ENCODE data around the gene ISX.
"Not testable (repeated sequence)": the region's sequence is repeated elsewhere in the genome, so short reads cannot be mapped to it uniquely, and the experiment has no call there.

ISX gene

GRCh38 chr22:35065796-35066218 lies at the start of gene ISX:
ISX (plus strand) TSS chr22:35066158; CDS start chr22:35067088, 930 bp downstream.
- DNase-seq (ENCODE audit: extremely low read depth in 1 of 2, low read depth in 1 of 2): no peak

GRCh38 chr22:35016909-35017308 lies 49.0 kb upstream of the ISX start:
- DNase-seq (ENCODE audit: extremely low read depth in 1 of 2, low read depth in 1 of 2): no peak

DNA sequence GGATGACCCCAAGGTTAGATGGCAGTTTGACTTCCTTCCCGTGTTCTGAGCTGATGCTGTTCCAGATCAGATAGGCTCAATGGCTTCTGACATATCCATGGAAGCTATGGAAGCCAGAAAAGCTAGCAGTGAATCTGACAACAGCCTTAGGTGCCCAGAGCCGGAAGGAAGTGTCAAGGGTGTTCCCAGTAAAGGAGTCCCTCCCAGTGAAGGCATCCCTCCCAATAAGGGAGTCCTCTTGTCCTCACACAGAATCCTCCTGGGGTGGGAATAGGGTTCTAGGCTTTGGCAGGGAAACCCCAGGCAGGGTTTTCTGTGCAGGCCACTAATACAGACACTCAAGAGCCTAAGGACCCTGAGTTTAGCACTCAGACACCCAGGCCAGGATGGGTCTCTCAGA lies 47.0 kb upstream of the ISX start:
- no peak for DNase-seq (ENCODE audit: extremely low read depth in 1 of 2, low read depth in 1 of 2)

GRCh38 chr22:35020517-35020916 lies 45.4 kb upstream of the ISX start:
- no peak for DNase-seq (ENCODE audit: extremely low read depth in 1 of 2, low read depth in 1 of 2)

GRCh38 chr22:35021161-35021560 lies 44.8 kb upstream of the ISX start:
- DNase-seq (ENCODE audit: extremely low read depth in 1 of 2, low read depth in 1 of 2): no peak

DNA sequence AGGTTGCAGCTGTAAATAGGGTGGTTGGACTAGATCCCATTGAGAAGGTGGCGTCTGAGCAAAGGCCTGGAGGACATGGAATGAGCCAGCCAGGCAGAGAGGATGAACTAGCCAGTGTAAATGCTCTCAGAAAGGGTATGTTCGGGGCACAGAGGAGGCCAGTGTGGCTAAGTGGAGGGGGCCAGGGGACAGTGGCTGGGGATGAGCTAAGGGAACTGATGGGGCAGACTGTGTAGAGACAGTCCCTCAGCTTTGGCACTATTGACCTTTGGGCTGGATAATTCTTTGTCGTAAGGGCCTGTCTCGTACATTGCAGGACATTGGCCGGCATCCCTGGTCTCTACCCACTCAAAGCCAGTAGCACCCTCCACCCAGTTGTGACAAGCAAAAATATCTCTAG lies 43.7 kb upstream of the ISX start:
- DNase-seq (ENCODE audit: extremely low read depth in 1 of 2, low read depth in 1 of 2): no peak

DNA sequence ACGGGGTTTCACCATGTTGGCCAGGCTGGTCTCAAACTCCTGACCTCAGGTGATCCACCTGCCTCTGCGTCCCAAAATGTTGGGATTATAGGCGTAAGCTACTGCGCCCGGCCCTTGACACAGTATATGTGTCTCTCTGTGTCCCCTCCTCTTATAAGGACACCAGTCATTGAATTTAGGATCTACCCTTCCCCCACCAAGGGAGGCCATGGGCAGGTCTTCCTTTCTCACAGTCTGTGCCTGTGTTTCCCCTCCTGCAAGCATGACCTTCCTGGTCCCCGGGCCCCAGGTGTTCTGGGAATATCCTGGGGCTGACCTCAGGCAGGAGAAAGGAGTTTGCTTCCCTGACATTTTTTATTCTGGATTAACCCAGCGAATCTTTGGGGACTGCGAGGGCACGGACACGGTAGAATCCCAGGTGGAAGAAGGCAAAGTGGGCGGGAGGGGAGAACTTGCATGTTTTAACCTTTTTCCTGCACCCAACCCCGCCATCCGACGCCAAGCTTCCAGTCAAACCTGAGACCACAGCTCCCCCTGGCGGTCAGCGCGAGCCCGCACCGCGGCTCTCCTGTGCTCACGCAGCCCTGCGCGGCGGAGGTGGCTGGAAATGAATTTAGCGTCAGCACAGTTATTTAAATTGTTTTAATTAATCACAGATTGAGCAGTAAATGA lies 42.1 kb upstream of the ISX start:
- peak; percentile 13 to 28 for DNase-seq (ENCODE audit: extremely low read depth in 1 of 2, low read depth in 1 of 2)

DNA sequence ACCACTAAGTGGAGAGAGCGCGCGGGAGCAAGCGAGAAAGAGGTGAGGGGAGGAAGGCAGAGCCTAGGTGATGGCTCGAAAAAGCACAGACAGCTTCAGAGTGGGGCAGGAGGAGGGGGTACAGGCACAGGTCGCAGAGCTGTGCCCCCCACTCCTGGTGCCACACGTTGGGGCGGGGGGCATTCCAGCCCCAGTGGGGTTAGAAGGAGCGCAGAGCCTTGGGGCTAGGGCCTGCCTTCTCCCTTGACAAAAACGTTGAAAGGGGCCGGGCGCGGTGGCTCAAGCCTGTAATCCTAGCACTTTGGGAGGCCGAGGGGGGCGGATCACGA lies 41.6 kb upstream of the ISX start:
- no peak for DNase-seq (ENCODE audit: extremely low read depth in 1 of 2, low read depth in 1 of 2)

GRCh38 chr22:35030112-35030511 lies 35.8 kb upstream of the ISX start:
- not testable (repeated sequence) for DNase-seq (ENCODE audit: extremely low read depth in 1 of 2, low read depth in 1 of 2)

GRCh38 chr22:35032571-35032970 lies 33.4 kb upstream of the ISX start:
- DNase-seq (ENCODE audit: extremely low read depth in 1 of 2, low read depth in 1 of 2): no peak

DNA sequence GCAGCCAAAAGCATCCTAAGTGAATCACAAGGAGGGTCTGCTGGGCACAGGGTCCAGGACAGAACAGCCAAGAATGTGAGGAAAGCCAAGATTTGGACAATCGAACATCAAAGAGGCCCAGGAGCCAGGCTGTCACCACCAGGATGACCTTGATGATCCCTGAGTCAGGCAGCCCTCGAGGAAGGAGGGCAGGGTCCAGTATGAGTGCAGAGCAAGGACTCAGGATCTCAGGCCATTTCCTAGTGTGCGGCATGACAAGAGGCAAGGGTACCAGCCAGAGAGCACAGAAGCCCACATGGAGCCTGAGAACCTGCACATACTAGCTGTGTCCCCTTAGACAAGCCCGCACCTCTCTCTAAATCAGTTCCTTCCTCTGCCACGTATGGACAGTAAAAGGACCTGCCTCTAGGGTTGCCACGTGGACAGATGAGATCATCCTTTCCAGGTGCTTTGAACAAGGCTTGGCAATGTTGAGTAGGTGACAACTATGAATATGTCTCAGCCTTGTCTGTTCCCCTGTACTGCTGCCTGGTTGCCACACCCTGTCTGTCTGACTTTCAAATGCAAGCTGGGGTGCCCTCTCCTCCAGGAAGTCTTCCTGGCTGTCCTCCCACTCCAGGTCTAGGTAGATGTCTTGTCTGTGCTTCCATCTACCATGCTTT lies 32.2 kb upstream of the ISX start:
- DNase-seq (ENCODE audit: extremely low read depth in 1 of 2, low read depth in 1 of 2): no peak

DNA sequence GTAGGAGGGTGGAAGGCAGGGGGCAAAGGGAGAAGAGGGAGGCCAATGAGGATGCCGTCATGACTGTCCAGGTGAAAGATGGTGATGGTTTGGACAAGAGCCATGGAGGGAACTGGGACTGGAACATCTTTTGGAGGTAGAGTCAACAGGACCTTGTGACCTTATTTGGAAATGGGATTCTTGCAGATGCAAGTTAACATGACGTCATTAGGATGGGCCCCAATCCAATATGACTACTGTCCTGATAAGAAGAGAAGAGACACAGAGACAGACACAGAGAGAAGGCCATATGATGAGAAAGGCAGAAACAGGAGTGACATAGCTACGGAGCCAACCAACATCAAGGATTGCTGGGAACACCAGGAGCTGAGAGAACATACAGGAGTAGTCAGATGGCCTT lies 31.0 kb upstream of the ISX start:
- DNase-seq (ENCODE audit: extremely low read depth in 1 of 2, low read depth in 1 of 2): no peak

DNA sequence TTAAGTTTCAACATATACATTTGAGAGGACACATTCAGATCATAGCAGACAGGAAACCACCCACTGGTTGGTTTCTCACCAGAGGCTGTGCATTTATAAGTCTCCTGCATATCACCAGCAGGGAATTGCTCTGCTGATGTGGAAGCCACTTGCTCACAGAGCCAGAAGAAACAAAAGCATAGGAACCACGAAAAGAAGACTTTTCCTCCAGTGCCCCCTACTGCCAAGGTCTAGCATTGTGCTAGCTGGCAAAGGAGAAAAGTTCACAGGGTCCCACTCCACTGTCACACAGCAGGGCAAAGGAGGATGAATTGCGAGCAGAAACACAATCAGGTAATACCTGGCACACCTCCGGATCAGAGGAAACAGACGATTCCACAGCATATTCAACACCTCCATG lies 28.9 kb upstream of the ISX start:
- DNase-seq (ENCODE audit: extremely low read depth in 1 of 2, low read depth in 1 of 2): no peak

- no peak for DNase-seq (ENCODE audit: extremely low read depth in 1 of 2, low read depth in 1 of 2)
Measured at GRCh38 chr22:35039625-35040024, 26.3 kb upstream of the ISX start.

- DNase-seq (ENCODE audit: extremely low read depth in 1 of 2, low read depth in 1 of 2): no peak
Measured at GRCh38 chr22:35043252-35043933, 22.6 kb upstream of the ISX start.

GRCh38 chr22:35043934-35044319 lies 22.0 kb upstream of the ISX start:
- DNase-seq (ENCODE audit: extremely low read depth in 1 of 2, low read depth in 1 of 2): no peak

- DNase-seq (ENCODE audit: extremely low read depth in 1 of 2, low read depth in 1 of 2): no peak
Measured at GRCh38 chr22:35044607-35045390, 21.2 kb upstream of the ISX start.

DNA sequence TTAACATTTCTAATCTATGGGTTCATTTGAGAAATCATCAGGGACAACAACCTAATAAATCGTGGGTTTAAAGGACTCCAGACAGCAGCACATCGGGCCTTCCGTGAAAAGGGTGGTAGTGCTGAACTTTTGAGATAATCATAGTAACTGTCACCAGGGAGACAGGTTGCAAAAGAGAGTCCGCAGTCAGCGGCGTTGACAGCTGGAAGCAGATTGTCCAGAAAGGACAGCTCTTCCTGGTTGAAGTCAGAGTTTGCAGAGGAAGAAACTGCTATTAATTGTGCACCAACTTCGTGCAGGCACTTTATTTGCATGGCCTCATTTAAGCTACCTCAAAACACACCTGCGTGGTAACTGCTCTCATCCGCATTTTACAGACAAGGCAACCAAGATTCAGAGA lies 20.5 kb upstream of the ISX start:
- no peak for DNase-seq (ENCODE audit: extremely low read depth in 1 of 2, low read depth in 1 of 2)

DNA sequence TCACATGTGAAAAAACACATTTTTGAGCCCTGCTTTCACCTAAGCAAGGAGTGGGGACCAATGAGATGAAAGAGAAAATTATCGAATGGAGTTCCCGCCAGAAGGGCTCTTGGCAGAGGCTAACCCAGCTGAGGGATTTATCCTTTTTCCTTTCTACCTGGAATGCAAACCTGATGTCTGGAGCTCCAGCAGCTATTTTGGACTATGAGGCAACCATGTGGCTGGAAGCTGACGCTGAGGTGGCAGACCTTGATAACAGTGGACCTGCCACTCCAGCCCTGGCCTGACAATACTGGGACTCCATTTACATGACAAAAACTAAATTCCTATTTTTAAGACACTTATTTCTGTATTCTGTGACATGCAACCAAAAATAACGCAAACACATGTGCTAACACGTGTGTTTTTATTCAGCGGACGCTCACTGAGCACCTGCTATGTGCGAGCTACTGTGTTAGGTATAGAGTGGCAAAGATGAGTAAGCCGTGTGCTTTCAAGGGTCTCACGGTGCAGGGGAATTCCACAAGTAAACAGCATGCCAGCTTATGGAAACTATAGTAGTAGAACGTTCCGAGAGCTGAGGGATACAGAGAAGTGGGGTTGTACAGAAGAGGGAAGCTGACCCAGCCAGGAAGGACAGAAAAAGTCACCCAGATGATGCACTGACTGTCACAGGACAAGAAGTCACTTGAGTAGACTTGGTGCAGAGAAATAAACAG lies 19.1 kb upstream of the ISX start:
- DNase-seq (ENCODE audit: extremely low read depth in 1 of 2, low read depth in 1 of 2): no peak

DNA sequence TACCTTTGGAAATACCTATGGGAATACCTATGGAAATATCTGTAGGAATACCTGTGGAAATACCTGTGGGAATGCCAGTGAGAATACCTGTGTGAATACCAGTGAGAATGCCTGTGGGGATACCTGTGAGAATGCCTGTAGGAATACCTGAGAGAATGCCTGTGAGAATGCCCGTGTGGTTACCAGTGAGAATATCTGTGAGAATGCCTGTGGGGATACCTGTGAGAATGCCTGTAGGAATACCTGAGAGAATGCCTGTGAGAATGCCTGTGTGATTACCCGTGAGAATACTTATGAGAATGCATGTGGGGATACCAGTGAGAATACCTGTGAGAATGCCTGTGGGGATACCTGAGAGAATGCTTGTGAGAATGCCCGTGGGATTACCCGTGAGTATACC lies 15.9 kb upstream of the ISX start:
- not testable (repeated sequence) for DNase-seq (ENCODE audit: extremely low read depth in 1 of 2, low read depth in 1 of 2)

DNA sequence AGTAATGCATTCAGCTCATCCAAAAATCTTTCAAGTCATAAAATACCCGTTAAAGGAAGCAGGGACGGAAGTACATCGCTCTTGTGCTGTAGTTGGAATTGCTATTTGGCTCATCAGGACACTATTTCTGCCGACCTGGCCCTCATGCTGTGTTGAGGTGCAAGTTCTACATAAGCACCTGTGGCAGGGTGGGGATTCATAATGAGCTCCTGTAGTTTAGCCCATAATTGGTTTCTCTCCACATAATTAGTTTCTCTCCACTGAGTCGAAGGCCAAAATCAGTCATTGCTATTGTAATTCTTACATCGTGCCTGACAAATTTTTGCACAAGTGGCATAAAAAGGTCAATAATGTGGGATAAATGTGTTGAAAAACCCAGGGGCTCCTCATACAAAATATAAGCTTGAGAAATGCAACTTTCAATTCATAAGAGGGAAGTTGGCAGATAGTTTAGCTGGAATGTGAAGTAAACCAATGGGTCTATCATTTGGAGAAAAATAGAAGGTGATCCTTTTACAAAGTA lies 14.9 kb upstream of the ISX start:
- DNase-seq (ENCODE audit: extremely low read depth in 1 of 2, low read depth in 1 of 2): no peak
